ENCODE measurements around the gene SLC35F6. TPM values are rescaled to one million over a fixed set of nuclear protein-coding genes. Genes with fewer than 3 reads are reported as not detected.

The SLC35F6 gene
- polyA plus RNA-seq, 2 of the 4 experiments (the other 2 are of a cell fraction), result 41.3 to 46.9 TPM

DNA sequence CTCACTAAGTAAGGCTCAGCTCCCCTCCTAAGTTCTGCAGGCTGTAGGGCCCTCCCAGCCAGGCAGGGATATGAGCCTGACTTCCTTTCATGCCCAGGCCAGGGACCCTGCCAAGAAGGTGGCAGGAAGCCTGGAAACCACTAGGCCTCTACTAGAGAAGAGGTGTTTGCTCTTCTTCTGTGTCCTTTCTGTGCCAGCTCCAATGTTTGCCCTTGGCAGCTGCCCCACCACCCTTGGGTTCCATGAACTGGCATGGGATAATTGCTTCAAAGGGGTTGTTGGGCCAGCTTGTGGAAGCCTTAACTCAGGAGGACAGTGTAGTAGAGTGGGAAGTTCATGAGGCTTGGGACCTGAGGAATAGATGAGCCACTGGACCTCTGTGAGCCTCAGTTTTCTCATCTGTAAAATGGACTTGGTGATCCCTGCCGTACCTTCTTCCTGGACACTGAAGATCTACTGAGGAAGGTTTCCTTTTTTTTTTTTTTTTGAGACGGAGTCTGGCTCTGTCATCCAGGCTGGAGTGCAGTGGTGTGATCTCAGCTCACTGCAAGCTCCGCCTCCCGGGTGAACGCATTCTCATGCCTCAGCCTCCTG is 3.9 kb downstream of the SLC35F6 start:
- no peaks in the 10 kb centered on the region for H3K9me3 ChIP-seq
- peak overlapping the region in 1 of 2 experiments; percentile 95; a peak in 3 of 6 replicates for H3K27ac ChIP-seq
- 0 out of 2 replicates have a peak, but pooled peaks have one; percentile 25 for TF ChIP-seq KDM1A (IDR thresholded peaks at IDR 0.05; ENCODE audit: low read depth)
- TF ChIP-seq RAD21 (conservative IDR thresholded peaks at IDR 0.05 in 1 of 2, IDR thresholded peaks at IDR 0.05 in 1 of 2), result no peak
- no peak for TF ChIP-seq JUN (IDR thresholded peaks at IDR 0.05)
- no peak for TF ChIP-seq KDM5A (IDR thresholded peaks at IDR 0.05)
- no peak for TF ChIP-seq HMGXB4 (CRISPR knock-in tag; IDR thresholded peaks at IDR 0.05; ENCODE audit: borderline replicate concordance)
- DNase-seq (ENCODE audit: low read depth in 1 of 2, low spot score in 1 of 2), result no peak
- peaks cover 88% of the 10 kb centered on the region for H3K4me1 ChIP-seq
- ChIA-PET POLR2A (interaction anchor here (2.1 kb wide), 1 partner anchor 18 kb away, joined by 5 read pairs; the partner anchor contains the start of gene CENPA), CTCF (interaction anchor here (0.7 to 6.5 kb wide), 8 partner anchors 8 to 161 kb away, joined by 3 to 38 read pairs (median 4); partner anchors contain the start of gene CENPA)
- H3K4me2 ChIP-seq, result peak overlapping the region; percentile 65; the same call in 2 of the 3 replicates
- H3K4me3 ChIP-seq, result no peak overlapping the region
- FAIRE-seq, result no peak
- 96% methylated on average over 5 of the region's 5 CpGs for WGBS (ENCODE audit: missing lambda C conversion rate)
- ATAC-seq, result no peak

DNA sequence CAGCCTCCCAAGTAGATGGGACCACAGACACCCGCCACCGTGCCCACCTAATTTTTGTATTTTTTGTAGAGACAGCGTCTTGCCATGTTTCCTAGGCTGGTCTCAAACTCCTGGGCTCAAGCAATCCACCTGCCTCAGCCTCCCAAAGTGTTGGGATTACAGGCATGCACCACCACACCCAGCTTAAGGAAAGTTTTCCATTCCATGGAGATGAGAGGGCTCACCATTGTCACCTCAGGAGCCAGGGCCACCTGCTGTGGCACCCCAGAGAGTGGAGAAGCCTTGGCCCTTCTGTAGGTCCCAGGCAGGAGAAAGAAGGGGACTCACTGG is 4.6 kb downstream of the SLC35F6 start:
- WGBS (ENCODE audit: missing lambda C conversion rate), result 93% methylated on average over 3 of the region's 3 CpGs
- Histone ChIP-seq H3K27ac (peak overlapping the region; percentile 85 to 95), H3K4me2 (peak overlapping the region; percentile 65), H3K4me3 (no peak overlapping the region), H3K9me3 (no peaks in the 10 kb centered on the region), H3K4me1 (peaks cover 86% of the 10 kb centered on the region)
- ATAC-seq (no peak), DNase-seq (ENCODE audit: low read depth in 1 of 2, low spot score in 1 of 2) (no peak), FAIRE-seq (no peak)
- CTCF ChIA-PET, result interaction anchor here (0.8 to 6.5 kb wide), 13 partner anchors 9 to 163 kb away, joined by 3 to 38 read pairs (median 4); partner anchors contain the start of gene CENPA
- TF ChIP-seq RAD21 (conservative IDR thresholded peaks at IDR 0.05 in 1 of 2, IDR thresholded peaks at IDR 0.05 in 1 of 2) (no peak), EP300 (IDR thresholded peaks at IDR 0.05) (no peak), FOSL2 (IDR thresholded peaks at IDR 0.05) (no peak), FOSL2 (CRISPR knock-in tag; IDR thresholded peaks at IDR 0.05) (no peak), HEYL (CRISPR knock-in tag; IDR thresholded peaks at IDR 0.05) (no peak)
- POLR2A ChIA-PET, result interaction anchor here (1.5 to 2.1 kb wide), 2 partner anchors 11 to 17 kb away, joined by 3 to 5 read pairs; partner anchors contain the start of gene CENPA

DNA sequence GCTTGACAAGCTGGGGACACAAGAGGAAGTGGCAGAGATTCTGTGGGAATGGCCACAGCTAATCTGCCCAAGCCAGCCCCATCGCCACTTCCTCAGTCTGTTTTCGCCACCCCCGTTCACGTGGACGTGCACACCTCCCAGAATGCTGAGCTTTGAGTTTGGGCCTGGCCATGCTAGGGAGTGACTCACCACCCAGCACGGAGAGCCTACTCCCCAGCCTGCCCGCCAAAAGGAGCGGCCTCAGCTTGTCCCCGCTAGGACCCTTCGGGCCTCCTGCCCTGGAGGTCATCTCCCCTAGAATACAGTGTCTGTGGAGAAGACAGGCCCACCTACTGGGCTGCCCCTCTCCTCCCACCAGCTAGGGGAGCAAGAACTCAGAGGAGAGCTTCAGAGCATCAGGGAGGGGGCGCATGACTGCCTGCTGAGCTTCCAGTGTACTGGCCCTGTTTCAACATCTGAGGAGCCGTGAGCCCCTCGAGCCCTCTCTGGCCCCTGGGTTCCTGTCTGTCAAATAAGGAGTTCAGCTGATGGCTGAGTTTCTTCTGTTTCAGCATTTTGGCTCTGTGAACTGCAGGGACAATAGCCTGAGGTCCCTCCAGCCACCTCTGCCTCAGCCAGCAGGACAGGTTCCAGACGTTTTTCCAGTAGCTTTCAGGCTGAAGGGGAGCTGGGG is 5.1 kb downstream of the SLC35F6 start:
- DNase-seq (ENCODE audit: low read depth in 1 of 2, low spot score in 1 of 2), result peak; percentile 69
- H3K9me3 ChIP-seq, result no peaks in the 10 kb centered on the region
- ATAC-seq, result peak; percentile 63 to 65
- H3K4me1 ChIP-seq, result peaks cover 88% of the 10 kb centered on the region
- H3K27ac ChIP-seq, result peak overlapping the region; percentile 85 to 95
- H3K4me3 ChIP-seq, result no peak overlapping the region
- ChIA-PET CTCF (interaction anchor here (0.8 to 6.5 kb wide), 13 partner anchors 9 to 164 kb away, joined by 3 to 38 read pairs (median 4); partner anchors contain the start of gene CENPA), POLR2A (interaction anchor here (1.5 to 2.1 kb wide), 2 partner anchors 12 to 16 kb away, joined by 3 to 5 read pairs; partner anchors contain the start of gene CENPA)
- 26% methylated on average over 11 of the region's 14 CpGs for WGBS (ENCODE audit: missing lambda C conversion rate)
- no peak for FAIRE-seq
- H3K4me2 ChIP-seq, result peak overlapping the region; percentile 65
- no peak for TF ChIP-seq KDM1A (IDR thresholded peaks at IDR 0.05; ENCODE audit: low read depth)
- TF ChIP-seq NPAS2 (CRISPR knock-in tag; IDR thresholded peaks at IDR 0.05; ENCODE audit: borderline replicate concordance), result no peak
- TF ChIP-seq E2F6 (IDR thresholded peaks at IDR 0.05; ENCODE audit: borderline replicate concordance, low read depth), result peak; percentile 69
- TF ChIP-seq POLR2AphosphoS2 (conservative IDR thresholded peaks at IDR 0.05; ENCODE audit: low read length), result no peak
- no peak for TF ChIP-seq GATA3 (IDR thresholded peaks at IDR 0.05; ENCODE audit: borderline replicate concordance)
- no peak for TF ChIP-seq HDAC2 (IDR thresholded peaks at IDR 0.05)
- 0 out of 2 replicates have a peak, but pooled peaks have one; percentile 34 for TF ChIP-seq FOSL2 (IDR thresholded peaks at IDR 0.05)
- peak; percentile 90 for TF ChIP-seq FOSL2 (CRISPR knock-in tag; IDR thresholded peaks at IDR 0.05)
- no peak for TF ChIP-seq CHD2 (IDR thresholded peaks at IDR 0.05; ENCODE audit: low read length, partially characterized antibody)
- TF ChIP-seq NFE2L2 (conservative IDR thresholded peaks at IDR 0.05; ENCODE audit: low read length), result no peak
- TF ChIP-seq TFCP2L1 (CRISPR knock-in tag; IDR thresholded peaks at IDR 0.05), result no peak
- TF ChIP-seq BCL3 (IDR thresholded peaks at IDR 0.05), result no peak
- no peak for TF ChIP-seq HEYL (CRISPR knock-in tag; IDR thresholded peaks at IDR 0.05)
- no peak for TF ChIP-seq RCOR1 (IDR thresholded peaks at IDR 0.05; ENCODE audit: low read depth, low read length)
- 0 out of 5 replicates have a peak, but pooled peaks of 1 of the 2 experiments have one; percentile 55 for TF ChIP-seq JUN (IDR thresholded peaks at IDR 0.05)
- TF ChIP-seq ESRRA (IDR thresholded peaks at IDR 0.05; ENCODE audit: borderline replicate concordance, low read length), result no peak
- no peak for TF ChIP-seq MAZ (IDR thresholded peaks at IDR 0.05; ENCODE audit: borderline replicate concordance, low read depth, low read length)
- TF ChIP-seq, protein P1, sequence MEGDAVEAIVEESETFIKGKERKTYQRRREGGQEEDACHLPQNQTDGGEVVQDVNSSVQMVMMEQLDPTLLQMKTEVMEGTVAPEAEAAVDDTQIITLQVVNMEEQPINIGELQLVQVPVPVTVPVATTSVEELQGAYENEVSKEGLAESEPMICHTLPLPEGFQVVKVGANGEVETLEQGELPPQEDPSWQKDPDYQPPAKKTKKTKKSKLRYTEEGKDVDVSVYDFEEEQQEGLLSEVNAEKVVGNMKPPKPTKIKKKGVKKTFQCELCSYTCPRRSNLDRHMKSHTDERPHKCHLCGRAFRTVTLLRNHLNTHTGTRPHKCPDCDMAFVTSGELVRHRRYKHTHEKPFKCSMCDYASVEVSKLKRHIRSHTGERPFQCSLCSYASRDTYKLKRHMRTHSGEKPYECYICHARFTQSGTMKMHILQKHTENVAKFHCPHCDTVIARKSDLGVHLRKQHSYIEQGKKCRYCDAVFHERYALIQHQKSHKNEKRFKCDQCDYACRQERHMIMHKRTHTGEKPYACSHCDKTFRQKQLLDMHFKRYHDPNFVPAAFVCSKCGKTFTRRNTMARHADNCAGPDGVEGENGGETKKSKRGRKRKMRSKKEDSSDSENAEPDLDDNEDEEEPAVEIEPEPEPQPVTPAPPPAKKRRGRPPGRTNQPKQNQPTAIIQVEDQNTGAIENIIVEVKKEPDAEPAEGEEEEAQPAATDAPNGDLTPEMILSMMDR (IDR thresholded peaks at IDR 0.05), result no peak
- TF ChIP-seq CBX8 (IDR thresholded peaks at IDR 0.05), result no peak
- TF ChIP-seq USF2 (IDR thresholded peaks at IDR 0.05), result no peak
- TF ChIP-seq ZFP36 (IDR thresholded peaks at IDR 0.05; ENCODE audit: borderline replicate concordance, partially characterized antibody), result no peak
